Kidney (tissue), 14 donors: ENCODE measurements around the gene COPS2. TPM values are rescaled to one million over a fixed set of nuclear protein-coding genes. Genes with fewer than 3 reads are reported as not detected.

ENCODE experiments used
- DNase-seq, 5 donors: peaks; one replicate each; pipeline ENCODE4 v3.0.0-alpha.2; 2013 to 2020
- FAIRE-seq: peaks from 2 replicates; lab custom pipeline; 2012; peaks lifted over from hg19 to GRCh38; lab: Jason Lieb, UNC
- H3K27ac ChIP-seq, 2 donors: one replicate each; pipeline ENCODE4 v1.7.0; 2013; ENCODE audit warnings: low read depth in 2 of 2, low read length in 2 of 2, inconsistent platforms in 1 of 2
- H3K27me3 ChIP-seq: one replicate; pipeline ENCODE4 v1.7.1; 2013; ENCODE audit warnings: low read length, inconsistent platforms; ENCODE audit not compliant: control insufficient read depth, insufficient read depth
- H3K36me3 ChIP-seq, 3 donors: one replicate each; pipeline versions ENCODE4 v1.7.0 to v1.7.1; 2013; ENCODE audit warnings: low read length in 3 of 3, control low read depth in 1 of 3, inconsistent platforms in 1 of 3; ENCODE audit not compliant: insufficient read depth in 3 of 3, control insufficient read depth in 2 of 3
- H3K4me1 ChIP-seq, 3 donors: one replicate each; pipeline versions ENCODE4 v1.7.0 to v1.7.1; 2013; ENCODE audit warnings: low read length in 3 of 3, inconsistent platforms in 1 of 3, low read depth in 1 of 3; ENCODE audit not compliant: control insufficient read depth in 2 of 3, insufficient read depth in 2 of 3
- H3K4me3 ChIP-seq, 3 donors: one replicate each; pipeline versions ENCODE4 v1.7.0 to v1.8.1; 2013; ENCODE audit warnings: low read length in 3 of 3, control low read depth in 1 of 3, inconsistent platforms in 1 of 3
- H3K9ac ChIP-seq, 3 donors: one replicate each; pipeline versions ENCODE4 v1.7.0 to v1.7.1; 2013; ENCODE audit warnings: low read length in 3 of 3, control low read depth in 1 of 3, inconsistent platforms in 1 of 3
- H3K9me3 ChIP-seq, 3 donors: one replicate each; pipeline versions ENCODE4 v1.7.0 to v1.7.1; 2013; ENCODE audit warnings: low read length in 3 of 3, control low read depth in 1 of 3, inconsistent platforms in 1 of 3; ENCODE audit not compliant: control insufficient read depth in 2 of 3, insufficient read depth in 1 of 3
- CTCF ChIP-seq: IDR thresholded peaks from 3 replicates; pipeline ENCODE4 v1.5.1; 2012; ENCODE audit warnings: mild to moderate bottlenecking, moderate library complexity, borderline replicate concordance; ENCODE audit not compliant: insufficient read depth; ENCODE audit errors: extremely low read depth
- intact Hi-C: fragments of 100-400 bp; cut with DNase I; formaldehyde crosslinking; loops from one replicate; pipeline ENCODE4 v1.11.1; 2022
- polyA plus RNA-seq: library from polyadenylated mRNA; stranded (reverse); fragments of 350-450 nt; fragmentation: Illumina TruSeq; extraction: RNeasy Lipid Tissue Mini Kit (QIAGEN cat#74804); gene quantifications from one replicate; pipeline ENCODE4 v1.2.3, GENCODE V29; 2014; ENCODE audit warnings: low read depth, low replicate concordance; ENCODE audit not compliant: insufficient read depth
- total RNA-seq: library from RNA; stranded (reverse); fragmentation: NEBNext Ultra II Directional; extraction: Animal tissue kit (Norgen Biotek cat#: 25700); gene quantifications from one replicate; pipeline ENCODE4 v1.2.1, GENCODE V29; 2021
- donor health status: control.
- donor health status: control.
- donor health status: control.
- donor health status: control.
- donor health status: control.
- donor health status: DM: yes; HTN: yes; CAD: no.
- donor health status: Normal renal cell carcinoma (clear cell type).

COPS2 gene
- total and polyA plus RNA-seq, 2 donors from 2014 or later = 42.6 to 60.1 TPM

- no peaks in the 10 kb centered on the region for H3K36me3 ChIP-seq
- no peak overlapping the region for H3K4me3 ChIP-seq
- H3K9me3 ChIP-seq = no peaks in the 10 kb centered on the region
- FAIRE-seq = no peak
- no peaks in the 10 kb centered on the region for H3K27me3 ChIP-seq
- intact Hi-C loops = no loop called here
- no peak for TF ChIP-seq CTCF
- no peak overlapping the region for H3K27ac ChIP-seq
- H3K9ac ChIP-seq = no peak overlapping the region
- H3K4me1 ChIP-seq = no peaks in the 10 kb centered on the region
- DNase-seq = no peak
Observed at GRCh38 chr15:49094923-49095322, 60.5 kb downstream of the COPS2 start.

- H3K9ac ChIP-seq = no peak overlapping the region
- no peaks in the 10 kb centered on the region for H3K4me1 ChIP-seq
- FAIRE-seq (no peak), DNase-seq (no peak)
- no peak for TF ChIP-seq CTCF
- no peaks in the 10 kb centered on the region for H3K27me3 ChIP-seq
- H3K27ac ChIP-seq = no peak overlapping the region
- H3K4me3 ChIP-seq = no peak overlapping the region
- H3K36me3 ChIP-seq = no peaks in the 10 kb centered on the region
- intact Hi-C loops = no loop called here
- no peaks in the 10 kb centered on the region for H3K9me3 ChIP-seq
Observed at GRCh38 chr15:49093252-49094105, 61.9 kb downstream of the COPS2 start.

GRCh38 chr15:49088996-49089395, 66.4 kb downstream of the COPS2 start:
- no peak for TF ChIP-seq CTCF
- Histone ChIP-seq H3K4me3 (no peak overlapping the region), H3K9me3 (no peaks in the 10 kb centered on the region), H3K27ac (no peak overlapping the region), H3K36me3 (no peaks in the 10 kb centered on the region), H3K27me3 (no peaks in the 10 kb centered on the region), H3K4me1 (no peaks in the 10 kb centered on the region), H3K9ac (no peak overlapping the region)
- DNase-seq (no peak), FAIRE-seq (no peak)
- intact Hi-C loops = no loop called here
